Prostate gland (tissue), 2 donors: ENCODE data around the gene TKT.

ENCODE experiments used
- CTCF ChIP-seq, 4 experiments: fragments of 200-600 bp in 2 of 4; fragments of 450-650 bp in 2 of 4; sonication (generic) in 2 of 4; IDR thresholded peaks; 1 replicate in 3 of 4; 2 replicates in 1 of 4; pipeline ENCODE4 v1.5.1; 2016 to 2019; ENCODE audit warnings: antibody characterized with exemption in 4 of 4, mild to moderate bottlenecking in 2 of 4, moderate library complexity in 2 of 4
- POLR2A ChIP-seq: fragments of 450-650 bp; IDR thresholded peaks from one replicate; pipeline ENCODE4 v1.6.1; 2016; ENCODE audit warnings: antibody characterized with exemption, mild to moderate bottlenecking
- POLR2AphosphoS5 ChIP-seq: sonication (generic); formaldehyde crosslinking; IDR thresholded peaks from one replicate; pipeline ENCODE4 v1.6.1; 2017; ENCODE audit warnings: antibody characterized with exemption

- TF ChIP-seq CTCF (IDR thresholded peaks at IDR 0.05) (no peak), POLR2A (no peak), POLR2AphosphoS5 (no peak)
Observed at GRCh38 chr3:53223025-53223424, 32.8 kb downstream of the TKT start.
